Smooth muscle cell (in vitro differentiated cells): ENCODE measurements around the gene USP31. TPM values are rescaled to one million over a fixed set of nuclear protein-coding genes. Genes with fewer than 3 reads are reported as not detected.

Source experiments
- DNase-seq: peaks from one replicate; lab custom pipeline; 2025; ENCODE audit not compliant: unreplicated experiment; lab: John Stamatoyannopoulos, UW
- H2AFZ ChIP-seq: fragments of 200-600 bp; sonication (generic); 2 replicates; pipeline ENCODE4 v1.6.0; 2016; ENCODE audit warnings: antibody characterized with exemption, low read depth, mild to moderate bottlenecking
- H3F3A ChIP-seq: fragments of 200-600 bp; sonication (generic); 2 replicates; pipeline ENCODE4 v1.6.0; 2017; ENCODE audit warnings: antibody characterized with exemption, low read depth
- H3K27ac ChIP-seq: fragments of 200-600 bp; sonication (generic); 2 replicates; pipeline ENCODE4 v1.5.1; 2016; ENCODE audit warnings: low read depth, mild to moderate bottlenecking
- H3K27me3 ChIP-seq: fragments of 200-600 bp; sonication (generic); 2 replicates; pipeline ENCODE4 v1.6.1; 2016; ENCODE audit warnings: low read depth, mild to moderate bottlenecking
- H3K36me3 ChIP-seq: fragments of 200-600 bp; sonication (generic); 2 replicates; pipeline ENCODE4 v1.5.1; 2016; ENCODE audit warnings: low read depth
- H3K4me1 ChIP-seq: fragments of 200-600 bp; sonication (generic); 2 replicates; pipeline ENCODE4 v1.5.1; 2016; ENCODE audit warnings: low read depth
- H3K4me2 ChIP-seq: fragments of 200-600 bp; sonication (generic); 2 replicates; pipeline ENCODE4 v1.6.0; 2016; ENCODE audit warnings: mild to moderate bottlenecking
- H3K4me3 ChIP-seq: fragments of 200-600 bp; sonication (generic); 2 replicates; pipeline ENCODE4 v1.5.1; 2016; ENCODE audit warnings: mild to moderate bottlenecking
- H3K79me2 ChIP-seq: fragments of 200-600 bp; sonication (generic); 2 replicates; pipeline ENCODE4 v1.6.0; 2016; ENCODE audit warnings: low read depth, mild to moderate bottlenecking
- H3K9ac ChIP-seq: fragments of 200-600 bp; sonication (generic); 2 replicates; pipeline ENCODE4 v1.6.0; 2016; ENCODE audit warnings: low read depth
- H3K9me3 ChIP-seq: fragments of 200-600 bp; sonication (generic); replicated peaks from 2 replicates; pipeline ENCODE4 v1.5.1; 2016; ENCODE audit warnings: low read depth
- H4K20me1 ChIP-seq: fragments of 200-600 bp; sonication (generic); 2 replicates; pipeline ENCODE4 v1.6.0; 2016; ENCODE audit warnings: low read depth
- CTCF ChIP-seq: fragments of 200-600 bp; sonication (generic); IDR thresholded peaks from 2 replicates; pipeline ENCODE4 v1.5.1; 2017; ENCODE audit warnings: borderline replicate concordance, mild to moderate bottlenecking, antibody characterized with exemption; ENCODE audit not compliant: insufficient read depth, poor library complexity, severe bottlenecking
- WGBS: methylation state at CpG from one replicate; pipeline ENCODE4 v1.1.7; 2016; ENCODE audit warnings: low lambda C conversion rate; 5-methylcytosine and 5-hydroxymethylcytosine counted together
- polyA plus RNA-seq: library from polyadenylated mRNA; unstranded; fragments of >200 nt; fragmentation: Nextera tagmentation; extraction: Ambion mirVana; gene quantifications from 2 replicates; pipeline ENCODE4 v1.2.1, GENCODE V29; 2016
- total RNA-seq: library from RNA; depleted of rRNA; stranded (reverse); fragments of >200 nt; gene quantifications from 2 replicates; pipeline ENCODE4 v1.2.3, GENCODE V29; 2014

Gene USP31
- total and polyA plus RNA-seq, 2 experiments from 2014 or later, result 2.7 to 5.7 TPM

GRCh38 chr16:23110257-23110899, 38.9 kb downstream of the USP31 start:
- Histone ChIP-seq H3K79me2 (peaks cover 36% of the 10 kb centered on the region), H3K36me3 (no peaks in the 10 kb centered on the region), H3K27me3 (no peaks in the 10 kb centered on the region), H3K9me3 (no peaks in the 10 kb centered on the region), H2AFZ (no peak overlapping the region), H3K4me1 (no peaks in the 10 kb centered on the region), H3K4me2 (no peak overlapping the region), H3F3A (no peaks in the 10 kb centered on the region), H3K9ac (no peak overlapping the region), H3K4me3 (no peak overlapping the region), H4K20me1 (peaks cover 23% of the 10 kb centered on the region), H3K27ac (no peak overlapping the region)
- 93% methylated on average over 5 of the region's 5 CpGs for WGBS
- no peak for TF ChIP-seq CTCF
- DNase-seq, result no peak

- no peaks in the 10 kb centered on the region for H3K36me3 ChIP-seq
- TF ChIP-seq CTCF, result no peak
- no peaks in the 10 kb centered on the region for H3K9me3 ChIP-seq
- H3K4me3 ChIP-seq, result no peak overlapping the region
- no peaks in the 10 kb centered on the region for H3K4me1 ChIP-seq
- DNase-seq, result no peak
- no peaks in the 10 kb centered on the region for H3K27me3 ChIP-seq
- no peak overlapping the region for H3K27ac ChIP-seq
- peaks cover 24% of the 10 kb centered on the region for H3K79me2 ChIP-seq
- H3K9ac ChIP-seq, result no peak overlapping the region
- WGBS, result 94% methylated on average over 5 of the region's 5 CpGs
- H3K4me2 ChIP-seq, result no peak overlapping the region
- no peaks in the 10 kb centered on the region for H3F3A ChIP-seq
- peaks cover 6% of the 10 kb centered on the region for H4K20me1 ChIP-seq
- no peak overlapping the region for H2AFZ ChIP-seq
Observed at GRCh38 chr16:23107936-23108335, 41.3 kb downstream of the USP31 start.

- TF ChIP-seq CTCF, result no peak
- Histone ChIP-seq H3K27me3 (no peaks in the 10 kb centered on the region), H3K4me3 (no peak overlapping the region), H3K27ac (no peak overlapping the region), H3K4me1 (no peaks in the 10 kb centered on the region), H2AFZ (no peak overlapping the region), H3K79me2 (peaks cover 23% of the 10 kb centered on the region), H3K36me3 (no peaks in the 10 kb centered on the region), H3K9me3 (no peaks in the 10 kb centered on the region), H3K9ac (no peak overlapping the region), H3K4me2 (no peak overlapping the region), H4K20me1 (peaks cover 4% of the 10 kb centered on the region), H3F3A (no peaks in the 10 kb centered on the region)
- 93% methylated on average over 2 of the region's 2 CpGs for WGBS
- no peak for DNase-seq
Observed at GRCh38 chr16:23107117-23107516, 42.1 kb downstream of the USP31 start.

GRCh38 chr16:23105309-23105708, 43.9 kb downstream of the USP31 start:
- Histone ChIP-seq H3K27me3 (no peaks in the 10 kb centered on the region), H3K4me2 (no peak overlapping the region), H3F3A (no peaks in the 10 kb centered on the region), H3K9ac (no peak overlapping the region), H3K9me3 (no peaks in the 10 kb centered on the region), H3K4me3 (no peak overlapping the region), H3K36me3 (no peaks in the 10 kb centered on the region), H2AFZ (no peak overlapping the region), H4K20me1 (peaks cover 4% of the 10 kb centered on the region), H3K4me1 (no peaks in the 10 kb centered on the region), H3K27ac (no peak overlapping the region), H3K79me2 (peaks cover 12% of the 10 kb centered on the region)
- DNase-seq, result no peak
- TF ChIP-seq CTCF, result no peak
- 95% methylated on average over 5 of the region's 5 CpGs for WGBS
